HepG2 (cell line): Measurements from ENCODE around the gene KHK. TPM values are rescaled to one million over a fixed set of nuclear protein-coding genes. Genes with fewer than 3 reads are reported as not detected.
A peak's percentile ranks its signal among the peaks of the same experiment; 100 is the strongest.

Experiments
- CCAR2 ChIP-seq: fragments of 200-400 bp; formaldehyde crosslinking; optimal IDR thresholded peaks from 2 replicates; pipeline ENCODE3; 2018; ENCODE audit warnings: low read depth, mild to moderate bottlenecking, low read length, moderate library complexity
- CENPT ChIP-seq: sonication (generic); formaldehyde crosslinking; IDR thresholded peaks from 2 replicates; pipeline ENCODE4 v1.8.0; 2022; ENCODE audit warnings: low read depth, mild to moderate bottlenecking, moderate library complexity, missing genetic modification reagents
- CHD4 ChIP-seq: fragments of 200-600 bp; sonication (generic); IDR thresholded peaks from 2 replicates; pipeline ENCODE4 v1.7.0; 2017; ENCODE audit warnings: mild to moderate bottlenecking, low read length, borderline replicate concordance
- FOSL2 ChIP-seq: sonication (generic); formaldehyde crosslinking; IDR thresholded peaks from 2 replicates; pipeline ENCODE4 v1.4.0; 2020; ENCODE audit warnings: missing genetic modification reagents
- FOXP4 ChIP-seq: sonication (generic); formaldehyde crosslinking; IDR thresholded peaks from 2 replicates; pipeline ENCODE4 v1.4.0; 2020; ENCODE audit warnings: missing genetic modification reagents
- GATAD1 ChIP-seq: IDR thresholded peaks from 2 replicates; pipeline ENCODE4 v1.6.1; 2016; ENCODE audit warnings: missing genetic modification reagents, missing compliant biosample characterization
- HNRNPL ChIP-seq: fragments of 200-400 bp; formaldehyde crosslinking; IDR thresholded peaks from 2 replicates; pipeline ENCODE4 v1.6.1; 2017; ENCODE audit warnings: mild to moderate bottlenecking, low read depth, low read length
- KAT7 ChIP-seq: IDR thresholded peaks from 2 replicates; pipeline ENCODE4 v1.6.1; 2018; ENCODE audit warnings: borderline replicate concordance, missing compliant biosample characterization
- MTA1 ChIP-seq: sonication (generic); formaldehyde crosslinking; IDR thresholded peaks from 2 replicates; pipeline ENCODE4 v1.4.0; 2020; ENCODE audit warnings: missing genetic modification reagents, mild to moderate bottlenecking, borderline replicate concordance
- NFE2L1 ChIP-seq: sonication (generic); formaldehyde crosslinking; IDR thresholded peaks from 2 replicates; pipeline ENCODE4 v1.4.0; 2020; ENCODE audit warnings: missing genetic modification reagents, mild to moderate bottlenecking, borderline replicate concordance
- NR2F2 ChIP-seq: IDR thresholded peaks from 2 replicates; pipeline ENCODE4 v1.6.1; 2012; ENCODE audit warnings: low read depth, inconsistent platforms, borderline replicate concordance
- PHF8 ChIP-seq: sonication (generic); formaldehyde crosslinking; IDR thresholded peaks from 2 replicates; pipeline ENCODE4 v1.5.0; 2020; ENCODE audit warnings: missing genetic modification reagents
- RFXAP ChIP-seq: sonication (generic); formaldehyde crosslinking; IDR thresholded peaks from 2 replicates; pipeline ENCODE4 v1.4.0; 2020; ENCODE audit warnings: missing genetic modification reagents, borderline replicate concordance
- SMARCE1 ChIP-seq: fragments of 450-650 bp; IDR thresholded peaks from 2 replicates; pipeline ENCODE4 v1.6.1; 2017; ENCODE audit warnings: borderline replicate concordance
- TFE3 ChIP-seq: IDR thresholded peaks from 2 replicates; pipeline ENCODE4 v1.6.1; 2016
- ZBTB7B ChIP-seq: sonication (generic); formaldehyde crosslinking; IDR thresholded peaks from 2 replicates; pipeline ENCODE4 v1.4.0; 2020; ENCODE audit warnings: missing genetic modification reagents
- ZNF672 ChIP-seq: sonication (generic); formaldehyde crosslinking; IDR thresholded peaks from 2 replicates; pipeline ENCODE4 v1.8.1; 2022; ENCODE audit warnings: missing genetic modification reagents
- ZNF749 ChIP-seq: sonication (generic); formaldehyde crosslinking; IDR thresholded peaks from 2 replicates; pipeline ENCODE4 v1.8.0; 2022; ENCODE audit warnings: mild to moderate bottlenecking, missing genetic modification reagents, moderate library complexity, borderline replicate concordance
- ZSCAN20 ChIP-seq: sonication (generic); formaldehyde crosslinking; IDR thresholded peaks from 2 replicates; pipeline ENCODE4 v1.4.0; 2020; ENCODE audit warnings: missing genetic modification reagents, mild to moderate bottlenecking, borderline replicate concordance
- polyA plus RNA-seq, 8 experiments: library from polyadenylated mRNA; depleted of rRNA in 3 of 8; stranded (reverse) in 7 of 8; unstranded in 1 of 8; fragments of >200 nt; fragmentation: Illumina TruSeq in 4 of 8; extraction: Trizol in 4 of 8; gene quantifications; 2 replicates each; pipeline versions ENCODE4 v1.2.1 to v1.2.3, GENCODE V29; 2011 to 2016; ENCODE audit warnings: low read depth in 4 of 8, missing spikeins in 1 of 8, mixed read lengths in 1 of 8; ENCODE audit not compliant: insufficient read depth in 1 of 8
- total RNA-seq, 5 experiments: library from RNA; depleted of rRNA; stranded (reverse); fragments of >200 nt; fragmentation: Illumina TruSeq; extraction: Trizol; gene quantifications; 2 replicates each; pipeline ENCODE4 v1.2.3, GENCODE V29; 2016; ENCODE audit warnings: low read depth in 1 of 5
- TF ChIP-seq, protein P1 (sequence below): sonication (generic); formaldehyde crosslinking; IDR thresholded peaks from 2 replicates; pipeline ENCODE4 v1.5.0; 2020; ENCODE audit warnings: missing genetic modification reagents
- TF ChIP-seq, protein P2 (sequence below): sonication (generic); formaldehyde crosslinking; IDR thresholded peaks from 2 replicates; pipeline ENCODE4 v1.4.0; 2020; ENCODE audit warnings: mild to moderate bottlenecking, missing genetic modification reagents, borderline replicate concordance

KHK gene
- total and polyA plus RNA-seq, 2 of the 13 experiments (the other 11 are each of a cell fraction or from before 2014, with no cell fraction given): 40.9 to 99.2 TPM

DNA sequence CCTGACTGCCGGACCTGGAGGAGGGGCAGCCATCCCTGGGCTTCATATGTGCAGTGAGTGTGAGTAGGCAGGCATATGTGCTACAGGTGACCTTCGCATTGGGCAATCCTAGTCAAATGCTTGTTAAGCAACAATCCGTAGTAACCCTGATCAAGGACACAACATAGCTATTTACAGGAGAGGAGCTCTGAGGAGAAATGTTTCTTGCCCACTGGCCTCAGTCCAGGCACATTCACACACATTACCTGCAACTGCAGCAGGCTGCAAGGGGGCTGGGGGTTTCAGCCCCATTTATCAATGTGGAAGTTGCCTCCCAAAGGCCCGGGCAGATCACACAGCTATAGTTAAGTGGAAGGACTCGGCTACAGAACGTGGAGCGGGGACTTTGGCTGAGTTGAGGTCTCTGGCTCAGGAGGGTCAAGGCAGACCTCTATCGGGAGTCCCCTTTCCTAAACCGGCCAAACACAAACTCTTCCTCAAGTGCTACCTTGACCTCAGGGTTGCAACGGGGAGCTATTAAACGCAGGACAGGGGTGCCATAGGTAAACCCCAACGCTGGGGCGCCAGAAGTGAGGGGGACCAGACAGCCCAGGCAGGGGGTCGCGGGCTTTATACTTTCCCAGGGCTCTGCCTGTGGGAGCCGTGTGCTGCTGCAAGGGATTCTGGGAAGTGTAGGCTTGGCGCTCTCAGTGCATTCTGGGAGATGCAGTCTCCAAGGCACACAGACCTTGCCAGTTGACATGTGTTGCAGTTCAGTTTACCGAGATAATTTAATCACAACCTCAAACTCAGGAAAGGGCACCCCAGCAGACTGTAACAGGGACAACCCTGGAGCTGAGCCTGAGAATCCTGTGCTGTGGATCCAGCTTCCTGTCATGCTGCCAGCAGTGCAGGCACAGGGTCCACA lies 9.4 kb downstream of the KHK start (continued):
- TF ChIP-seq CCAR2: no peak
- TF ChIP-seq GATAD1 (CRISPR knock-in tag): peak; percentile 81
- TF ChIP-seq, protein P1, sequence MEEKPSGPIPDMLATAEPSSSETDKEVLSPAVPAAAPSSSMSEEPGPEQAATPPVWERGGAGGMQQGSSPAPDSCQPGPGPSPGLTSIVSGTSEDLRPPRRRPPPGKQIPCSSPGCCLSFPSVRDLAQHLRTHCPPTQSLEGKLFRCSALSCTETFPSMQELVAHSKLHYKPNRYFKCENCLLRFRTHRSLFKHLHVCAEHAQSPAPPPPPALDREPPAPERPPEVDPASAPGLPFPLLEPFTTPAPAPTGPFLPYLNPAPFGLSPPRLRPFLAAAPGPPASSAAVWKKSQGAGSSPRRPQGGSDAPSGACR: peak; percentile 97
- no peak for TF ChIP-seq SMARCE1
- TF ChIP-seq CHD4: peak; percentile 92
- TF ChIP-seq TFE3: peak; percentile 96
- no peak for TF ChIP-seq CENPT (CRISPR knock-in tag)
- peak; percentile 92 for TF ChIP-seq RFXAP (CRISPR knock-in tag)
- TF ChIP-seq PHF8 (CRISPR knock-in tag): peak; percentile 28; the same call in 1 of the 2 replicates
- peak; percentile 98 for TF ChIP-seq FOXP4 (CRISPR knock-in tag)
- TF ChIP-seq ZSCAN20 (CRISPR knock-in tag): no peak
- 0 out of 2 replicates have a peak, but pooled peaks have one; percentile 35 for TF ChIP-seq NR2F2
- peak; percentile 76; the same call in 1 of the 2 replicates for TF ChIP-seq ZNF749 (CRISPR knock-in tag)
- TF ChIP-seq ZNF672 (CRISPR knock-in tag): no peak
- peak; percentile 76; the same call in 1 of the 2 replicates for TF ChIP-seq KAT7 (CRISPR knock-in tag)
- TF ChIP-seq HNRNPL: 0 out of 2 replicates have a peak, but pooled peaks have one; percentile 36
- TF ChIP-seq ZBTB7B (CRISPR knock-in tag): peak; percentile 76
- TF ChIP-seq NFE2L1 (CRISPR knock-in tag): no peak
- TF ChIP-seq, protein P2, sequence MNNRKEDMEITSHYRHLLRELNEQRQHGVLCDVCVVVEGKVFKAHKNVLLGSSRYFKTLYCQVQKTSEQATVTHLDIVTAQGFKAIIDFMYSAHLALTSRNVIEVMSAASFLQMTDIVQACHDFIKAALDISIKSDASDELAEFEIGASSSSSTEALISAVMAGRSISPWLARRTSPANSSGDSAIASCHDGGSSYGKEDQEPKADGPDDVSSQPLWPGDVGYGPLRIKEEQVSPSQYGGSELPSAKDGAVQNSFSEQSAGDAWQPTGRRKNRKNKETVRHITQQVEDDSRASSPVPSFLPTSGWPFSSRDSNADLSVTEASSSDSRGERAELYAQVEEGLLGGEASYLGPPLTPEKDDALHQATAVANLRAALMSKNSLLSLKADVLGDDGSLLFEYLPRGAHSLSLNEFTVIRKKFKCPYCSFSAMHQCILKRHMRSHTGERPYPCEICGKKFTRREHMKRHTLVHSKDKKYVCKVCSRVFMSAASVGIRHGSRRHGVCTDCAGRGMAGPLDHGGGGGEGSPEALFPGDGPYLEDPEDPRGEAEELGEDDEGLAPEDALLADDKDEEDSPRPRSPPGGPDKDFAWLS: no peak
- peak; percentile 69; the same call in 1 of the 2 replicates for TF ChIP-seq MTA1 (CRISPR knock-in tag)
- peak; percentile 87 for TF ChIP-seq FOSL2 (CRISPR knock-in tag)
